Activated CD4-positive, alpha-beta T cell treated with anti-CD3 and anti-CD28 coated beads, Interleukin-2, amount 50 U/mL, for 4 hours (primary cell): ENCODE results near the gene NXPE3.

Source experiments
- DNase-seq, 2 experiments: peaks; one replicate each; pipeline ENCODE4 v3.0.0-alpha.2; 2020

The NXPE3 gene

GRCh38 chr3:101803173-101803782, 24.3 kb downstream of the NXPE3 start:
- peak; percentile 31 to 44 for DNase-seq

- no peak for DNase-seq
Observed at GRCh38 chr3:101803939-101804338, 24.9 kb downstream of the NXPE3 start.

GRCh38 chr3:101806491-101806890, 27.5 kb downstream of the NXPE3 start:
- no peak for DNase-seq

GRCh38 chr3:101807888-101808287, 28.9 kb downstream of the NXPE3 start:
- DNase-seq = no peak

- DNase-seq = peak; percentile 28 to 29
Observed at GRCh38 chr3:101809178-101810021, 30.4 kb downstream of the NXPE3 start.

GRCh38 chr3:101810022-101810418, 31.0 kb downstream of the NXPE3 start:
- no peak for DNase-seq

GRCh38 chr3:101811875-101812274, 32.9 kb downstream of the NXPE3 start:
- DNase-seq = no peak

GRCh38 chr3:101812895-101813294, 33.9 kb downstream of the NXPE3 start:
- no peak for DNase-seq

GRCh38 chr3:101813817-101814440, 34.9 kb downstream of the NXPE3 start:
- DNase-seq = no peak

GRCh38 chr3:101814835-101815234, 35.8 kb downstream of the NXPE3 start:
- DNase-seq = no peak

- no peak for DNase-seq
Observed at GRCh38 chr3:101816215-101817149, 37.5 kb downstream of the NXPE3 start.

- no peak for DNase-seq
Observed at GRCh38 chr3:101817992-101818391, 39.0 kb downstream of the NXPE3 start.

- no peak for DNase-seq
Observed at GRCh38 chr3:101819649-101820206, 40.7 kb downstream of the NXPE3 start.

GRCh38 chr3:101821503-101821902, 42.5 kb downstream of the NXPE3 start:
- no peak for DNase-seq

- no peak for DNase-seq
Observed at GRCh38 chr3:101823525-101823924, 44.5 kb downstream of the NXPE3 start.

GRCh38 chr3:101824702-101825101, 45.7 kb downstream of the NXPE3 start:
- no peak for DNase-seq

GRCh38 chr3:101825904-101826445, 47.0 kb downstream of the NXPE3 start:
- DNase-seq = no peak

- peak; percentile 82 to 85 for DNase-seq
Observed at GRCh38 chr3:101827211-101828174, 48.5 kb downstream of the NXPE3 start.

GRCh38 chr3:101828276-101828675, 49.3 kb downstream of the NXPE3 start:
- no peak for DNase-seq

GRCh38 chr3:101828691-101829436, 49.9 kb downstream of the NXPE3 start:
- DNase-seq = peak; percentile 17 to 39
